NCI-H2029 (cell line): Measurements from ENCODE around the gene OGA.

ENCODE experiments used
- DNase-seq: peaks from one replicate; lab custom pipeline; 2025; lab: John Stamatoyannopoulos, UW

Gene OGA

GRCh38 chr10:101775273-101776160 lies 42.7 kb downstream of the OGA start, which contains the start of gene FGF8:
TSS of gene FGF8 (minus strand) at chr10:101776114. CDS start at chr10:101775900, 214 bp downstream.
- DNase-seq, result no peak

GRCh38 chr10:101774589-101775272 lies 43.5 kb downstream of the OGA start:
- no peak for DNase-seq

- no peak for DNase-seq
Observed at GRCh38 chr10:101773923-101774588, 44.2 kb downstream of the OGA start.

- DNase-seq, result no peak
Observed at GRCh38 chr10:101772895-101773761, 45.1 kb downstream of the OGA start.

GRCh38 chr10:101772017-101772894 lies 46.0 kb downstream of the OGA start:
- no peak for DNase-seq

GRCh38 chr10:101771380-101771779 lies 46.9 kb downstream of the OGA start:
- DNase-seq, result no peak

GRCh38 chr10:101770331-101771215 lies 47.7 kb downstream of the OGA start:
- no peak for DNase-seq

- no peak for DNase-seq
Observed at GRCh38 chr10:101769541-101770180, 48.6 kb downstream of the OGA start.

GRCh38 chr10:101768791-101769170 lies 49.5 kb downstream of the OGA start:
- no peak for DNase-seq

- no peak for DNase-seq
Observed at GRCh38 chr10:101767966-101768790, 50.1 kb downstream of the OGA start.

GRCh38 chr10:101767600-101767945 lies 50.7 kb downstream of the OGA start:
- no peak for DNase-seq

GRCh38 chr10:101766753-101767599 lies 51.3 kb downstream of the OGA start:
- no peak for DNase-seq

- no peak for DNase-seq
Observed at GRCh38 chr10:101766306-101766705, 51.9 kb downstream of the OGA start.

- no peak for DNase-seq
Observed at GRCh38 chr10:101763141-101763846, 55.0 kb downstream of the OGA start.

- no peak for DNase-seq
Observed at GRCh38 chr10:101762736-101763135, 55.5 kb downstream of the OGA start.

GRCh38 chr10:101761226-101761625 lies 57.0 kb downstream of the OGA start:
- no peak for DNase-seq

- DNase-seq, result no peak
Observed at GRCh38 chr10:101760510-101760909, 57.7 kb downstream of the OGA start.
